ENCODE measurements around the gene KRTAP16-1.
A peak's percentile ranks its signal among the peaks of the same experiment; 100 is the strongest.

KRTAP16-1 gene

DNA sequence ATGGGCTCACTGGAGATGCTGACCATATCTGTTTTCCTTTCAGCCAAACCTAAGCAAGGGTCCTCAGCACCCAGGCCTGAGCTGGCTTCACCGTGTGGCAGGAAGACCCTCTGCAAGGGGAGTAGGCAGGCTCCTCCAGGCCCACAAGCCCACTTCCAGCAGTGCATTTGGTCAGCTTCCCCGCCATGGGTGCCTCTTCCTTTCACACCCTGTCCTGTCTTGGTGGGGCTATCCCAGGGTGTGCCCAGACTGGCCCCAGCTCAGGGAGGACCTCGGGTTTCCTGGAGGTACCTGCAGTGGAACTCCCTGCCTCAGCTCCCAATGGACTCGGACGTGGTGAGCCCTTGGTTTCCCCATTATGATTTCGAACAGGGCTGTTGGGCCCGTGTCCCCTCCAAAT, 19.1 kb upstream of the KRTAP16-1 start:
- DNase-seq: no peak

DNA sequence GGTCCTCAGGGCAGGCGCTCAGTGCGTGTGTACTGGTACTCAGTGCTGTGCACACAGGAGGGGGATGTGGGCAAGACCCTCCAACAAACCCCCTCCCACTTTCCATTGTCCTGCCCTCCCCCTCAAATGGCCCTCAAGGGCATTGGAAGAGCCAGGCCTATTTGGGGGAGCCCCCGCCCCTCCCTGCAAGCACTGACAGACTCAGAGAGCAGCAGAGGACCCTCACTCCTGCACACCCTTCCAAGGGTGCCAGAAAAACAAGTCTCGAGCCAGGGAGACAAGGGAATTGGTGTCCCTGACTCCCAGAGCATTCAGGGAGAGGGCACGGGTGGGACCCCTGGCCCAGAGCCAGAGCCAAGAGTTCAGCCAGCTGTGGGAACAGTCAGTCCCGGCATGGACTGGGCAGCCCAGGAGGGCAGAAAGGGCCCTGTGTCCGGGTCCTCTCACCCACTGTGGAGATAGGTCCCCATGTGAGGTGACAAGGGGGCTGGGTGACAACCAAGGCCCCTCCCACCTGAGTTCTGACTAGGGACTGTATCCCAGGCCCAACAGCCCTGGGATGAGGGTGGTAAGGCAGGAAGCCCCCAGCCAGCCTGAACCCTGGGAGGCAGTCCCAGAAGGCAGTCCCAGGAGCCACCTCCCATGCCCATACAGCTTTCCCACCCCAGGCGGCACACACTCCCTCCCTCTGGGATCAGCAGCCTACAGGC, 18.5 kb upstream of the KRTAP16-1 start:
- DNase-seq: no peak

DNA sequence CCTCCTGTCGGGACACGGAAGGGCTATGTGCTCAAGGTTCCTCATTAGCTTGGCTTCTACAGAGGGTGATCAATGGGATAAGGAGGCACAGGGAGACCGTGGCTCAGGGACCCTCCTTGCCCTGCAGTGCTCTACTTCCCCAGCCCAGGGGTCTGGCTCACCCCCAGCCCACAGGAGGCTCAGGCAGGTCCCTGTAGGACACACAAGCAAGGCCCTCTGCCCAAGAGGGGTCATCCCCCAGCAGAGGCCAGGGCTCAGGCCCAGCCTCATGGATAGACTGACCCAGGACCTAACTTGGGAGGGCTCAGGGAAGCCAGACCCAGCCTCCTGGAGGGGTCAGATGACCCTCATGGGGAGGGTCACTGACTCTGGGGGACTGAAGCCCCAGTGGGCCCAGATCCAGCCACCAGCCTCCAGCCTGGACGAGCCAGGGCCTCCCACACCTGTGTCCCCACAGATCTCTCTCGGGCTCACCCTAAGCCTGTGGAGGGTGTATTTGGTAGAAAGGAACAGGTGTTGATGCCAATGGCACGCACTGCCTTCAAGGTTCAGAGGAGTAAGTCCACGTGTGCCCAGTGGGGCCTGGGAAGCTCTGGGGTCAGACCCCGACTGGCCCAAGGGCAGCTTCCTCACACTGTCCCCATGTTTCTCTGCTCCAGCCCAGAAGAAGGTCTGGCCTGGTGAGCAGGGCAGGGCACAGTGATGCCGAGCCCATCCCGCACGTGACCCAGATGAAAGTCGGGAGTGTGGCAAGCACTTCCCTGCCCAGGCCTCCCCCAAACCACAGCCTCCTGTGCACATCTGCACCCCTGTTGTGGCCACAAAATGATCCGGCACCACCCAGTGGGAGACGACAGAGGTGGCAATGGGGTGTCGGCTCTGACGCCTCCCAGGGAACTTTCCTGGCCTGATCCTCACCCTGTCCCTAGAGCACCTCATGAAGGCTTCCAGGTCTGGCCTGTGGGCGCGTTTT, 17.4 kb upstream of the KRTAP16-1 start:
- no peak for DNase-seq

DNA sequence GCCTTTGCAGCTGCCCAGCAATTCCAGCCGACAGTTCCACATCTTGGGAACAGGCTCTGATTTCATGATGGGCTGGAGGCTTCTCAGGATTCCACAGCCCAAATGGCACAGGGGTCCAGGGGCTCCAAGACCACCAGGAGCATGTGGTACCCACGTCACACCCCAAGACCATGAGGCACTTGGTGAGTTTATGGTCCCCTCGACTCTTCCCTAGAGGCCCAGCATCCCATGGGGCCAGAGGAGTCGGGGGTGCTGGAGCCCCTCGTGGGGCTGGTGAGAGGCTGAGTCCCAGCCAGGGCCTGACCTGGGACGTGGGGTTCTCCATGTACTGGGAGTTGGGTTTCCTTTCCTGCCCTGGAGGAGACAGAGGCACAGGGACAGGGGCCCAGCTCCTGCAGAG, 16.5 kb upstream of the KRTAP16-1 start:
- DNase-seq: no peak

DNA sequence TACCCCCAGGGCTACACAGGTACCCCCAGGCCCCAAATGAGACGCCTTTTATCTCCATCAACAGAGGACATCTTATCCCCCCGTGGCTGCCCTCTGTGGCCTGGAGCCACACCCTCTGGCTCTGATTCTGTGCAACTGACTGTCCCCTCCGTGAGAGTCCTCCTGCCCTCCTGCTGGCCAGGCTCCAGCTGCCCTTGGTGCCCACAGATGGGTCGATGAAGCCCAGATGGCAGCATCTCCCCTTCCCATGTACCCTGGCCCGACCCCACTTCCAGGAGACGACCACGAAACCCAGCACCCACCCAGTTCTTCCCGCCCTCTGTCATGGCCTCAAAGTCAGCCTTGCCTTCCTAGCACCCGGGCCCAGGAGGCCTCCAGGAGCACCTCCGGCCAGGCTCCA, 16.0 kb upstream of the KRTAP16-1 start:
- no peak for DNase-seq

DNA sequence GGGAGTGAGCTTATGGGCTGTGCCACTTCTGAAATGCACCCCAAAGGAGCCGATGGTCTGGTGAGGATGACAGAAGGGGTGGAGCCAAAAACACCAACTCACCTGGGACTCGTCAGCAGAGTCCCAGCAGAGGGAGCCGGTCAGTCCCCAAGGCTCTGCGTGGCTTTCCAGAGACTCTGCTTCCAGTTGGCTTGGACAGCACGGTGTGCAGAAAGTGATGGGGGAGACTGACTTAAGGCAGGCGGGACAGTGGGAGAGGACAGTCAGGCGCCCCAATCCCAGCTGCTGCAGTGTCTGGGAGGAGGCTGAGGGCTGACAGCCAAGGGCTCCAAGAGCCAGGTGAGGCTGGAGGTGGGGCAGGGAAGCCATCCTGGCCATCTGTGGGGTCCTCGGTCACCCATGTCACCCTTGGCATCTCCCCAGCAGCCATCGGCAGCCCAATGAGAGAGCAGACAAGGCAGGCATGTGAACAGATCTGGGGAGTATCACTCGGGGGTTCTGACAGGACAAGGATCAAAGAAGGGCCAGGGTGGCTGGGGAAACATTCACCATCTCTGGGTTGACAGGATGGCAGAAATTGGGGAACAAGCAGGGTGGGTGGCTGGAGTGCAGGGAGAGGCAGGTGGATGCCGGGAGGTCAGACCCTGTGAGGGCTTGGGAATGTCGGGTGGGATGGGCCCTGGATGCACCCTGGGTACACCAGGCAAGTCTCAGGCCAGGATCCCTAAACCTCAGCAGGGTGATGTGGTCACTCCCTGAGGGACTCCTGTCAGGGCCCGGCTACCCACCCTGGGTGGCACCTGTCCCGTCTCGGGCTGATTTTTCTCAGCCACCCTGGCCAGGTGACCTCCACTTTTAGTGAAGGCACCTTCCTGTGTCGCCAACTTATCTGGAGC, 15.3 kb upstream of the KRTAP16-1 start:
- DNase-seq: no peak

DNA sequence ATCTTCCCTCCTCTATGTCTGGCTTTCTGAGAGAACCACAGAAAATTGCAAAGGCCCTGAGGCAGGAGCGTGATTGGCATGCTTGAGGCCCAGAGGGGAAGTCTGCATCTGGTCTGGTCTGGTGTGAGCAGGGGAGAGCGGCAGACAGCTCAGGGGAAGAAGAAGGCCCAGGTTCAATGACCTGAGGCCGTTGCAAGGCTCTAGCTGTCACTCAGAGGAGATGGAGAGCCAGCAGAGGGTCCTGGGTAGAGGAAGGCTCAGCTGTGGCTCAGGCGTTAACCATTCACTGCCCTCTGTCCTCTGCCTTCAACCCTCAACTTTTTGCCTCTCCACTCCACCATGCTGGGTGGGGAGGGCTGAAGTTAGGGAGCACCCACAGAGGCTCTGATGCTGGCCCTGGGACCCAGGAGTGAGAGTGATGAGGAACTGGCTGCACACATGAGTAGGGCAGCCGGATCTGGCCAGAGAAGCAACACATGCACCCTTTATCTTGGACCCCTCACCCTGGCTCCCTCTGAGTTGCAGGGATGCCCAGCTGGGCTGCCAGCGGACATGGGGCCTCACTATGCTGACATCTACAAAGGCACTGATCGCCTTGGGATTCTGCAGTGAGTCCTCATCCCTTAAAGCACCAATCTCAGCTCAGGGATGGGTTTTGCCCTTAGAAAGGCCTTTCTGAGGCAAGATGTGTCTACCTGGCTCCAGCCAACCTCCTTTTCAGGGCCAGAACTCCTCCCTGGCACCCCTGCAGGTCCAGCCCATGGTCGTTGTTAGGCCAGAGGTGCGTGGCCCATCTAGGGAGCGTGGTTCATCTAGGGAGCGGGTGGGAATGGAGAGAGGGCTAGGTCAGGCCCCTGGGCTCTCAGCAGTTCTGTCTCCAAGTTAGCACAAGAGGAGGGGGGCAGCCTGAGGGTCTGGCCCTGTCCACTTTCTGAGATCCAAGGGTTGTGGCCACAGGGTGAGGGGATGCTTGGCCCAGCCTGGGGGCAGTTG, 14.1 kb upstream of the KRTAP16-1 start:
- DNase-seq: no peak

DNA sequence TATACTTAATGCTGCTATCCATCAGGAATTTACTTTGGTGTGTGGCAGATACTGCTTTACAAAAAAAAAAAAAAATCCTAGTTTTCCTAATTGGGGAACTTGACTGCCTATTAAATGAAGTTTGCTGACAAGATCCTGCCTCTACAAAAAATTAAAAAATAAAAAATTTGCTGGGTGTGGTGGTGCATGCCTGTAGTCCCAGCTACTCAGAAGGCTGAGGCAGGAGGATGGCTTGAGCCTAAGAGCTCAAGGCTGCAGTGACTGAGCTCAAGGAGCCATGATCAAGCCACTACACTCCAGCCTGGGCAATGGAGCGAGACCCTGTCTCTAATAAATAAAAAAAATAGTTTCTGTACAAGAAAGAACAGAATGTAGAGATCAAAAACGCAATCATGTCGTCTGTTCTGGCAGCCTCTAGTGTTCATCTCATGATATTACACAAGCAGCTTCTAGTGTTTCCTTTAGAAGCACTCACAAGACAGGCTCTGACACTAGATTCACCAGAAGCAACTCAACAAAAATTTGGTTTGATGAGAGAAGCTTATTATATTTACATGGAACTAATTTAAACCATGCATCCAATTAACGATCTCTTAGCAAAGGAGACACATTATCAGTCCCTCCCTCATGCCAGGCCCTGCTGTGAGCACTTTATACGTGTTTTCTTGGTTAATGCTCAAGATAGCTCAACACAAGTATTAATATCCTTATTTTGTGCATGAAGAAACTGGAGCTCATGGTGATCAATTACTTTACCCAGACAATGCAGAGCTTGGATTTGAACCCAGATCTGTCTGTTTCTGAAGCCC, 13.2 kb upstream of the KRTAP16-1 start:
- no peak for DNase-seq

DNA sequence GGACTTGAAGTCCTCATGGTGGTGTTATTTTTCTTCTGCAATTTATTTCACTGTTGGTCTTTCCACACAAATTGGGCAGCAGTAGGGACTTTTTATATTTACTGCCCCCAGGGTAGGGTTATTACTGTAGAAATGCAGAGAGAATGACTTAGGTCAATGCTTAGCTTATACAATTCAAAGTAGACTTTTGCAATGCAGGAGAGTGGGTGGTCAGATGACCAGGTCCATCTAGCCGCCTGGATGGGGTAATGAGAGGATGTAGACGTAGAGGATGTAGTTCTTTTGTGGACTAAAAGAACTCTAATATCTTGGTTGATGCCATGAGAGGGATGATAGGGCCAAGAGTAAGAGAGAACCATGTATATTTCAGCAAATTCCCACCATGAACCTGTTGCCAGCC, 9.1 kb upstream of the KRTAP16-1 start:
- no peak for DNase-seq

DNA sequence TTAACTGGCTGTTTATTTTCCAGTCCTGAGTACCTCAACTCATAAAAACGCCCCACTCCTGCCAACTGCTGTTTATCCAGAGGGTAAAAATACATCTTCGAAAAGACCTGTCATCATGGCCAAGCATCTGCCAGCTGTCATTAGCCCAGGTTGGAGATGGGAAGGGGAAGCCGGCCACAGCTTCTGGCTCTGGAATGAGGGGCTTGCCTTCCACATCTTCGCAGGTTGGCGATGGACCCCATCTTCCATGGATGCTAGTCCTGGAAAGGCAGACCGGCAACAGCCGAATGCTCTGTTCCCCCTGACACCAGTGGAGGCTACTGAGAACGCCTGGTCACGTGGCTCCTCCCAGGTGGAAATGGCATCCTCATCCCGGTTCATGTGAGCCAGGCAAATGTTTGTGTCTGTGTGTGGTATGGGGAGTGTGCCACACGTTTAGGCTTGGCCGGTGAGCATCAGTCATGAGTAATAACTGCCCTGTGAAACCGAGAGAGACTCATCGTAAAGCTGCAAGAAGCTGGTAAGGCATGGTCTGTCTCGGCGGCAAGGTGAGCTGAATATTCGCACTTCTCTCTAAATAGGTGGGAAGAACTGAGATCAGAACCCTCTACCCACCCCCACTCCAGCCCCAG, 6.8 kb upstream of the KRTAP16-1 start:
- no peak for DNase-seq

DNA sequence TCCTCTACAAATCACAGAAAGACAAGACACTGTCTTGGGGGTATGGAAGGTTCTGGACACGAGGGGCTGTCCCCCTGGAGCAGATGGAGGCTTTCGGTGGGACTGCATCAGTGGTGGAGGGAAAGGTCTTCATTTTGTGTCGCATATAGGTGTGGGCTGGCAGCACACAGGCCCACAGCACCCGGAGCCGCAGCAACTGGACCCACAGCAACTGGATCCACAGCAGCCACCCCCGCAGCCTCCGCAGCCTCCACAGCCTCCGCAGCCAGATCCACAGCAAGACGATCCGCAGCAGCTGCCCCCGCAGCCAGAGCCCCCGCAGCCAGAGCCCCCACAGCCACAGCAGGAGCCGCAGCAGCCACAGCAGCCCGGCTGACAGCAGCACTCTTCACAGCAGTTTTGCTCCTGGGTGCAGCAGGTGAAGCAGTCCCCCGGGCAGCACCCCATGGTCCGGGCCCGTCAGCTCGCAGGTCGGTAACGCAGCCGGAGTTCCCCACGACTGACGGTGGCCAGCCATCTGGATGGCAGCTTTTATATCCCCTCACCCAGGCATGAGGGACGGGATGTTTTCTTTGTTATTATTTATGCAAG, 6.2 kb upstream of the KRTAP16-1 start, which contains the start of gene KRTAP17-1:
Gene KRTAP17-1, minus strand, starts transcription at position 507 of the 591 bp plus-strand sequence. Its CDS starts 60 bp downstream, at position 447.
- DNase-seq: no peak

DNA sequence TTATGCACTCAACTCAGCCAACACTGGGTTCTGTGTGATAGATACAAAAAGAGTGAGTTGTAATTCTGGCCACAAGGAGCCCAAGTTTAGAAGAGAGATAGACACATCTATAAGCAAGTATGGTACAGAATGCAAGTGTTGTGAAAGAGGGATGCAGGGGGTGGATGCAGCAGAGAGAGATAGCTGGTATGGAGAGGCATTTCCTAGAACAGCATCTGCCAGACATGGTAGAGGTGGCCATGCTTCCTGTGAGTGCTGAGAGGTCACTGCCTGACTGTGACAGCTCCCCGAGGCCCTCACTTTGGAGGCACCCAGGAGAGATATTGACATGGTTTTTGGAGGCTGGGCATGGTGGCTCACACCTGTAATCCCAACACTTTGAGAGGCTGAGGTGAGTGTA, 2.0 kb upstream of the KRTAP16-1 start:
- DNase-seq: no peak

DNA sequence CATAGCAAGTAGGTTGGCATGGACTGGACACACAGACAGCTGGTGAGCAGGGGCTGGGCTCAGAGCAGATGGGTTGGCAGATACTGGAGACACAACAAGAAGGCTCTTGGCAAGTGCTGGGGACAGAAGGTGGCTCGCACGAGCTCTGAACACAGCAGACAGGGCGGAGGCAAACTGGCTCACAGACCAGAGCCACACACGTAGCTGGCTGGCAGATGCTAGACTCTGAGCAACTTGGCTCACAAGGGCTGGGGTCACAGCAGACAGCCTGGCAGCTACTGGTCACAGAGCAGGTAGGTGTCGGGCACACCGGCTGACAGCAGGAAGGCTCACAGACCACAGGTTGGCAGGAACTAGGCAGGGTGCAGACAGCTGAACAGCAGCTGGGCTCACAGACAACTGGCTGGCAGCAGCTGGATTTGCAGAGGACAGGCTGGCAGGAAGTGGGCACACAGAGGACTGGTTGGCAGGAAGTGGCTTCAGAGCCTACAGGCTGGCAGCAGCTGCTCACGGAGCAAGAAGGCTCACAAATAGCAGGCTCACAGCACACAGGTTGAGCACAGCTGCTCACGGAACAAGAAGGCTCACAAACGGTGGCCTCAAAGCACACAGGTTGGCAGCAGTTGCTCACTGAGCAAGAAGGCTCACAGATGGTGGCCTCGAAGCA, 725 bp downstream of the KRTAP16-1 start:
- DNase-seq: peak; percentile 39 to 65

DNA sequence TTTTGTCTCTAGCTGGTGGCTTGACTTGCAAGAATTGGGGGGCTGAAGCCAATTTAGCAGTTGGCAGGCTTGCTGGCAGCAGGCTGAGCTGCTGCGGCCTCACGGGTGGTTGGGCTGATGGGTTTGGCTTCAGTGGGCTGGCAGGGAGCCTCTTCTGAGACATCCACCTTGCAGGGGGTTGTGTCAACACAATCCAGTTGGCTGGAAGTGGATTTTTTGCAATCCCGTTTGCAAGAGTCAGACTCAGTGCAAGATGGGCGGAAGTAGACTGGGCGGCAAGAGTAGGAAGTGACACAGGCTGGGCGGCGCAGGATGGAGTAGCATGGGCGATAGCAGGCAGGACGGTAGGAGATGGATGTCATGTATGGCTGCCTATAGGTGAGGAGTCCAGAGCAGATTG, 1.5 kb downstream of the KRTAP16-1 start:
- DNase-seq: no peak

DNA sequence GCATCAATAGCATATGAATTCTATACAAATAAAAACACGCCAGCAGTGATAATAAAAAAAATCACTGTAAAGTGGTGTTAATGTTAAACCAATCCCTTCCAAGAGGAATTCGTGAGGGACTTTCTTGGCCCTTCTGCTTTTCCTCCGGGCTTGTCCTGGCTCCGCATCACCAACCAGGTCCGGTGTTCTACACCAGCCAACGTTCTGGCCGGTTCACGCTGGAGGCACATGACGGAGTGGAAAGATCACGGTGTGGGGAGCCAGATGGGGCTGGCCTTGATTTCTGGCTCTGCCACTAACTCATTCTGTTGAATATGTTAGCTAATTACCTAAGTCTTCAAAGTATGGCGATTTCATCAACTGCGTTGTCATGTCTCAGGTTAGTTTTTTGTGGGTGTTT, 5.0 kb downstream of the KRTAP16-1 start:
- DNase-seq: no peak

DNA sequence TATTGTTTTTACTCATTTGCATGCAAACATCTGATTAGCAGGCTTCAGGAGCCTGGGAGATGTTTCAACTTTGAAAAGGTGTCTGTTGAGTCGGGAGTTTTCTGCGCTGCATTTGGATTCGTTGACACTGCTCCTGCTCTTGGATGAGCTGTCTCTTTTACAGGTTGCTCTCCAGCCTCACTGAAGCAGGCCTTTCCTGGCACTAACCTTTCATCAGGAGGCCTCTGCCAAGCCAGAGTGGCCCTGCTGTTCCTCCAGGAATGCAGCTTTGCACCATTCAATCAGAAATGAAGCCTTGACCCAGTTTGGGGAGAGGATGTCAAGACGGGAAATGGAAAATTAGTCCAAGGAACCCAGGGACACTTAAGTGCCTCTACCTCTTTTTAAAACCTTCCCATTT, 6.1 kb downstream of the KRTAP16-1 start:
- no peak for DNase-seq

DNA sequence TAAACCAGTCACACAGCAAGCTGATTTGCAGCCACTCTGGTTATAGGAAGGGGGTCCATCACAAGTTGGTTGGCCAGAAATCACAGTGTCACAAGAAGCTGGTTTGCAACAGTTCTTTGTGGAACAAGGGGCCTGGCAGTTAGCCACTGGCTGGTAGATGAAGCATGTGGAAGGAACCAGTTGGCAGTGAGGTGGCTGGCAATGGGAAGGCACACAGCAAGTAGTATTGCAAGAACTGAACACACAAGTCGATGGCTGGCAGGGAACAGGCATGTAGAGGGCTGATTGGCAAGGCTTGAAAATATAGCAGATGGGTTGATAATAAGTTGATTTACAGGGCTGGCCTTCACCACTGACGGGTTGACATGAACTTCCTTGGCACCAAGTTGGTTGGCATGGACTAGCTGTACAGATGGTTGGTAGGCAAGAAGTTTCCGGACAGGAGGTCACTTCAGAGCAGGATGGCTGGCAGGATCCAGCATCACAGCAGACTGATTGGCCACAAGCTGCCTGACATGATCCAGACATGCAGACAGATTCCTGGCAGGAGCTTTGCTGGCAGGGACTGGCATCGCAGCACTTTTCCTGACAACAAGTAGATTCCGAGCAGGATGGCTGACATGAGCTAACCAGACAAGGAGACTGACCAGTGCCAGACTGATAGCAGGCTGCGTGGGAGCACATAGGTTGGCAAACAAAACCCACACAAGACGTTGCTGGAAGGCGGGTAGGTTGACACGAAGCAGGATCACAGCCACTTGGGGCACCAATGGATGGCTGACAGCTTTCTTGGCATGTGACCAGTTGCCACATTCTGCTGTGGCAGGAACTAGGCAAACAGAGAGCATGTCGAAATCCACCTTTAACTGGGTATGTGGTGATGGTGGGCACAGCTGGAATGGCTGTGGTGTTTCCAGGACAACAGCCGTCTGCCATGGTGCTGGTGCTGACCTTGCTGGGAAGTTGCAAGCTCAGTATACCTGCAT, 6.9 kb downstream of the KRTAP16-1 start, which contains the start of gene KRTAP29-1:
Gene KRTAP29-1, minus strand, starts transcription at position 936 of the 986 bp plus-strand sequence. Its CDS starts 0 bp downstream, at position 936.
- DNase-seq: no peak

Measured in activated CD4-positive, alpha-beta T cell treated with anti-CD3 and anti-CD28 coated beads for 4 hours (primary cell).